Dedifferentiated amniotic fluid mesenchymal stem cell (primary cell): ENCODE measurements around the gene DIP2B.
"Not testable (repeated sequence)": the region's sequence is repeated elsewhere in the genome, so short reads cannot be mapped to it uniquely, and the experiment has no call there.

Experiments used
- DNase-seq: peaks from one replicate; pipeline ENCODE4 v3.0.0-alpha.2; 2016; ENCODE audit errors: extremely low spot score

The DIP2B gene

DNA sequence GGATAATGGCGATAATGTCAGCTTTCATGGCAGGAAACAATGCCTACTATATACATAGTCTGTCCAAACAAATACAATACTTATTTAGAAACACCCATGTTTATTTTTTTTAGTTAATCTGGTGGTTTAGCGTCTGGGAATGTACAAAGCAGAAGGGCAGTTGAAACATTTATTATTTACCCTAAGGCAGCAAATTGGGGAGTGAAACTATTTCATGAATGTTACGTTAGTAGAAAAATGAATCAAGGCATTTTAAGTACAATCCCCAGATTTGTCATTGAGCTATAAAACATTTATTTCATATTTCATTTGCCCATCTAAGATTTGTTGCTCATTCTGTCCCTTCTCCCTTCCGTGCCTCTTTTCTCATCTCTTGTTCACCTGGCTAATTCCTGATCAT, 172.0 kb downstream of the DIP2B start:
- peak; percentile 66 for DNase-seq

GRCh38 chr12:50677858-50678257, 173.1 kb downstream of the DIP2B start:
- no peak for DNase-seq

DNA sequence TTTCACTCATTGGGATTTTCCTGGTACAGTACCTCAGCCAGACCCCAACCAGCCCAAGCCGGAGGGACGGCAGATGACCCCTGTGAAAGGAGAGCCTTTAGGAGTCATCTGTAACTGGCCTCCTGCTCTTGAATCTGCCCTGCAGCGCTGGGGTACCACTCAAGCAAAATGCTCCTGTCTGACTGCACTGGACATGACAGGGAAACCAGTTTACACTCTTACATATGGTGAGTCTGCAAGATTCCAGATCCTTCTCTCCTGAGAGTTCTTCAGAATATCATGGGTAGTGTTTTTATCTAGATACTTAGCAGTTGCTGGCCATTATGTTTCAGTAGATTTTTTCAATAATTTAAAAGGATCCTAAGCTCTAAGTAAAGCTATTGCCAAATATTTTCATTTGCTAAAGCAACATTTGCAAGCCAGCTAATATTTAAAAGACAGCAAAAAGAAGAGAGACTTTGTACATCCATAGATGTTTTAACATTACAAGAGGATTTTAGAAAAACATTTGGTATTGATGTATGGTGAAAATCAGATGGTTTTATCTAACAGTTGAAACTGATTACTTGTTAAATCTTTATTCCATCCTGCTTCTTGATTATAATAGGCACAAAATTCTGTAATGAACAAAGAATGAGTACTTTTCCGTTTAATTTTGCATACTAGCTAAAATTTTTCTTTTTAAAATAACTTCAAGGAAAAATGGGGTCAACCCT, 174.0 kb downstream of the DIP2B start:
- DNase-seq: no peak

GRCh38 chr12:50679612-50680011, 174.8 kb downstream of the DIP2B start:
- DNase-seq: no peak

GRCh38 chr12:50681064-50681463, 176.3 kb downstream of the DIP2B start:
- DNase-seq: not testable (repeated sequence)

DNA sequence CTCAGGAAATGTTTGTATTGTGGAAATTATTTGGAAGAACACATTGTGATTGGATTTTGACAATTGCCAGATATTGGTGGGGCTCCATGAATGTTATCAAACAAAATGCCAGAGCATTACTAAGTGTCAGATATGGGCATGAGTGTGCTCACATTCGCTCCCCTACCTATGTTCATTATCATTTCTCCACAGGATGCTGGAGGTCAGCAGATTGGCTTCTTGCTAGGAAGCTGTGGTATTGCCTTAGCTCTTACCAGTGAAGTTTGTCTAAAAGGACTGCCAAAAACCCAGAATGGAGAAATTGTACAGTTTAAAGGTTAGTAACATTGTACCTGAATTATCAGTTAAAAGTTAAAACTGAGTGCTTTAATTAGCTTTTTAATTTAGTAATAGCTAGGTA, 180.9 kb downstream of the DIP2B start:
- DNase-seq: no peak

DNA sequence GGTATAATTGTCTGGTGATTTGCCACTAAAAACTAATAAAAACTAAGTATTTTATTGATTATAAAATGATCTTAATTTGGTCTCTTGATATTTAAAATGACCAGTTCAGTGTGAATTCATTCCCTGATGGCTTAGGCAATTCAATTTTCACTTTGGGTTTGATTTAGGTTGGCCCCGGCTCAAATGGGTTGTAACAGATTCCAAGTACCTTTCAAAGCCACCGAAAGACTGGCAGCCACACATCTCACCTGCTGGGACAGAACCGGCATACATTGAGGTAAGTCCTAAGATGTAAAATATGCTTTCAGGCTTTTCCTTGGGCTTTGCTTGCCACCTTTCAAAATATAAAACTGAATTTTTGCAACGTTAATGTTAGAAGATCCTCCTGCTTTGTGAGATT, 181.6 kb downstream of the DIP2B start:
- DNase-seq: no peak

DNA sequence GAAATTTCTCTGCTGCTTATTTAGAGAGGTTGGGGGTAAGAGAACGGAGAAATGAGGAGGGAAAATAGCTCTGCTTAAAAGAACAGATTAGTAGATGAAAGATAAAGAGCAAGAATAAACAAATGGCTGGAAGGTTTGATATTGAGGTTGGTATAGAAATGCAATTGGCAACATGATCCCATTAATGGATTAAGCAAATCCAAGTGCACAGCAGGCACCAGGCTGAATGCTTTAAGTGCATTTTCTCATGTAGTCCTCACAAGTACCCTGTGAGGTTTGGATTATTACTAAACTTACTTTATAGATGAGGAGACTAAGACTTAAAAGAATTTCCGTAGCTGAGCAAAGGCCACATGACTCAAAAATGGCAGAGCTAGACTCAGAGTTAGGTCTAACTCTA, 182.2 kb downstream of the DIP2B start:
- no peak for DNase-seq

- no peak for DNase-seq
Observed at GRCh38 chr12:50689437-50689836, 184.7 kb downstream of the DIP2B start.

GRCh38 chr12:50690925-50691324, 186.1 kb downstream of the DIP2B start:
- no peak for DNase-seq

- DNase-seq: no peak
Observed at GRCh38 chr12:50695961-50696360, 191.2 kb downstream of the DIP2B start.

GRCh38 chr12:50696931-50697330, 192.1 kb downstream of the DIP2B start:
- DNase-seq: no peak

- no peak for DNase-seq
Observed at GRCh38 chr12:50699154-50699553, 194.4 kb downstream of the DIP2B start.

- no peak for DNase-seq
Observed at GRCh38 chr12:50699940-50700339, 195.2 kb downstream of the DIP2B start.

DNA sequence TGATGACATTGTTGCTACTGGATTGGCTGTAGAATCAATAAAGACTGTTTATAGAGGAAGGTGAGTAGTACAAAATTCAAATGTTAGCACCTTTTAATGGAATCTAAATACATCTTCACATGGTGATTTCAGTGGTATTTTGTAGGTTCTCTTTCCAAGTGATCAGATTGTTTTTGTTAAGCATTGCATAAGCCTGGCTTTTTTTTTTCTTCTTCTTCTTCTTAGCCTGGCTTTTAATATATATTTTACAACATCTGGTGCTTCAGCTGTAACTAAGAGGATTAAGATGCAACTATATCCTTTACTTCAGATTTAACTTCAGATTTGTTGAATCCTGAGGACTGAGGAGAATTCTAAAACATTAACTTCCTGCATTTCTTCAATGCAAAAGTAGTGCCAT, 201.8 kb downstream of the DIP2B start:
- DNase-seq: peak; percentile 31

- DNase-seq: no peak
Observed at GRCh38 chr12:50707396-50707795, 202.6 kb downstream of the DIP2B start.

- DNase-seq: no peak
Observed at GRCh38 chr12:50708631-50709030, 203.8 kb downstream of the DIP2B start.

GRCh38 chr12:50711121-50711520, 206.3 kb downstream of the DIP2B start:
- no peak for DNase-seq

GRCh38 chr12:50715174-50715573, 210.4 kb downstream of the DIP2B start:
- DNase-seq: no peak

DNA sequence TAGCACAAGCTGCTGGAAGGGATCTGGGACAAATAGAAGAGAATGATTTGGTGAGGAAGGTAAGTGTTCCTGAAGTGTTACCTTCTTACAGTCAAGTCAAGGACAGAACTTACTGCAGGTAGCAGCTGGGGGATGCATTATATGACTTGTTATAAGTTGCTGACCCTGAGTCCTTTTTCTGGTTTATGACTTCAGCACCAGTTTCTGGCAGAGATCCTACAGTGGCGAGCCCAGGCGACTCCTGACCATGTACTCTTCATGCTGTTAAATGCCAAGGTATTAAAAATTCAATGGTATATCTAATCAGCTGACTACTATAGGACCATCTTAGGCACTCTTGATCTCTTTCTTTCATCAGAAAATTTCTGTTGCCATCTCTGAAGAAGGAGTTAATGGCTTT, 214.0 kb downstream of the DIP2B start:
- DNase-seq: no peak

DNA sequence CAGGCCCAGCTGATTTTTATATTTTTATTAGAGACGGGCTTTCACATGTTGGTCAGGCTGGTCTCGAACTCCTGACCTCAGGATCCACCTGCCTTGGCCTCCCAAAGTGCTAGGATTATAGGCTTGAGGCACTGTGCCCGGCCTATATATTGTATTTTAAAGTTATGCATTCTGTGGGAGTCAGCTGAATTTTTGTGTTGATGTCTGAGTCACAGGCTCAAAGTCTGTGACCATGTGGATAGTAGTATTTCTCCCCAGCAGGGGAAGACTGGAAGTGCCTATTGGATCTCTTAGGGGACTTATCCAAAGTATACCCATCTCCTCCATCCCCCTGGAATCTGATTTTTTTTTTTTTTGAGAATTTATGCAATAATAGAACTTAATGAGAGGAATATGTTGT, 215.3 kb downstream of the DIP2B start:
- DNase-seq: no peak

DNA sequence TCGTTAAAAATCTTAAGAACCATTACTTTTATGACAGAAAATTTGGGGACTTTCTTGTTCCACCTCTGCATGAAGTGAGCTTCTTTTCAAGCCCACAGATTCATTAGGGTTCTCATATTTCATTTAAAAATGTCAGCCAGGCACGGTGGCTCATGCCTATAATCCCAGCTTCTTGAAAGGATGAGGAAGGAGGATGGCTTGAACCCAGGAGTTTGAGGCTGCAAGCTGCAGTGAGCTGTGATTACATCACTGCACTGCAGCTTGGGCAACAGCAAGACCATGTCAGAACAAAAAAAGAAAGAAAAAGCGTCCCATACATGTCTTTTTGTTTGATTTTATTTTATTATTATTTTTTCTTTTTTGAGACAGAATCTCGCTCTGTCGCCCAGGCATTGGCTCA, 215.7 kb downstream of the DIP2B start:
- no peak for DNase-seq

GRCh38 chr12:50723865-50724264, 219.1 kb downstream of the DIP2B start:
- DNase-seq: no peak
